Thyroid gland (tissue), 4 donors: ENCODE measurements around the gene NLGN1. TPM values are rescaled to one million over a fixed set of nuclear protein-coding genes. Genes with fewer than 3 reads are reported as not detected.

Experiments
- DNase-seq, 2 donors: peaks; one replicate each; pipeline ENCODE4 v3.0.0-alpha.2; 2019
- H3K27ac ChIP-seq, 3 donors: fragments of 200-600 bp; sonication (generic); 1 replicate in 2 of 3; 2 replicates in 1 of 3; pipeline ENCODE4 v1.5.1; 2016 to 2019; ENCODE audit warnings: mild to moderate bottlenecking in 1 of 3, moderate library complexity in 1 of 3
- H3K27me3 ChIP-seq: fragments of 200-600 bp; sonication (generic); one replicate; pipeline ENCODE4 v1.5.1; 2019
- H3K36me3 ChIP-seq, 2 donors: fragments of 200-600 bp; sonication (generic); one replicate each; pipeline ENCODE4 v1.5.1; 2016 to 2019
- H3K4me1 ChIP-seq, 2 donors: fragments of 200-600 bp; sonication (generic); one replicate each; pipeline ENCODE4 v1.5.1; 2017 to 2019
- H3K4me3 ChIP-seq, 3 donors: fragments of 200-600 bp; sonication (generic); replicated peaks in 1 of 3; 1 replicate in 2 of 3; 2 replicates in 1 of 3; pipeline ENCODE4 v1.5.1; 2016; ENCODE audit warnings: mild to moderate bottlenecking in 1 of 3
- H3K9me3 ChIP-seq: fragments of 200-600 bp; sonication (generic); one replicate; pipeline ENCODE4 v1.5.1; 2017
- CTCF ChIP-seq, 6 experiments: fragments of 200-600 bp in 3 of 6; fragments of 450-650 bp in 3 of 6; sonication (generic) in 3 of 6; IDR thresholded peaks; one replicate each; pipeline ENCODE4 v1.5.1; 2016 to 2019; ENCODE audit warnings: antibody characterized with exemption in 6 of 6, mild to moderate bottlenecking in 2 of 6, inconsistent platforms in 1 of 6, moderate library complexity in 1 of 6
- POLR2A ChIP-seq, 2 donors: fragments of 450-650 bp; IDR thresholded peaks; one replicate each; pipeline ENCODE4 v1.6.1; 2017; ENCODE audit warnings: antibody characterized with exemption in 2 of 2, mild to moderate bottlenecking in 2 of 2, moderate library complexity in 1 of 2
- WGBS, 2 donors: methylation state at CpG; one replicate each; pipeline ENCODE4 v1.1.5; 2017; 5-methylcytosine and 5-hydroxymethylcytosine counted together
- intact Hi-C: fragments of 100-400 bp; cut with DNase I; formaldehyde crosslinking; loops from one replicate; pipeline ENCODE4 v1.15.1; 2023
- total RNA-seq, 4 donors: library from RNA; depleted of rRNA; stranded (reverse); fragments of >200 nt; gene quantifications; one replicate each; pipeline ENCODE4 v1.2.3, GENCODE V29; 2016

Gene NLGN1
- total RNA-seq, 4 donors from 2014 or later: 2.4 to 13.9 (median 2.9) TPM

DNA sequence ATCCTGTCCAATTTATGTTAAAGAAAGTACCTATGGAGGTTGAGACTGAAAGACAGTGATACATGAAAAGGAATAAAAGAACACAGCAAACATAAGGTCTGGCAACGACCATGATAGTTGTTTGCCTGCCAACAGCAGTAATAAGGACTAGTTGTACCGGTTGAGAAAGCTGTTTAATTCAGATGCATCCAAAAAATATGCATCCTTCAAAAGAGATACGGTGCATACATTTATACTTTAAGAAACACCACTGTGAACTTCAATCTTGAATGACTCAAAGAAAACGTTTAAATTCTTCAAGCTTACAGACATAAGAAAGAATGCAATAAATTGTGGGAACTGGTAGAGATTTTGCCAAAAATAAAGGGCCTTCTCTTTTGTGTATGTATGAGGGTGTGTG is 492.1 kb downstream of the NLGN1 start:
- H3K4me3 ChIP-seq: no peak overlapping the region
- no peaks in the 10 kb centered on the region for H3K27me3 ChIP-seq
- no peak overlapping the region for H3K27ac ChIP-seq
- DNase-seq: no peak
- no peaks in the 10 kb centered on the region for H3K9me3 ChIP-seq
- no peaks in the 10 kb centered on the region for H3K36me3 ChIP-seq
- no peak for TF ChIP-seq POLR2A (IDR thresholded peaks at IDR 0.05)
- no peak for TF ChIP-seq CTCF (IDR thresholded peaks at IDR 0.05)
- WGBS, 2 donors: 64 to 67% methylated on average over 4 of the region's 4 CpGs
- no peaks in the 10 kb centered on the region for H3K4me1 ChIP-seq
- intact Hi-C loops: no loop called here

GRCh38 chr3:173890091-173890490 is 492.5 kb downstream of the NLGN1 start:
- WGBS, 2 donors: 91 to 93% methylated on average over 4 of the region's 4 CpGs
- no peaks in the 10 kb centered on the region for H3K9me3 ChIP-seq
- H3K27me3 ChIP-seq: no peaks in the 10 kb centered on the region
- DNase-seq: no peak
- H3K36me3 ChIP-seq: no peaks in the 10 kb centered on the region
- intact Hi-C loops: no loop called here
- TF ChIP-seq CTCF (IDR thresholded peaks at IDR 0.05) (no peak), POLR2A (IDR thresholded peaks at IDR 0.05) (no peak)
- H3K4me1 ChIP-seq: no peaks in the 10 kb centered on the region
- H3K4me3 ChIP-seq: no peak overlapping the region
- H3K27ac ChIP-seq: no peak overlapping the region

DNA sequence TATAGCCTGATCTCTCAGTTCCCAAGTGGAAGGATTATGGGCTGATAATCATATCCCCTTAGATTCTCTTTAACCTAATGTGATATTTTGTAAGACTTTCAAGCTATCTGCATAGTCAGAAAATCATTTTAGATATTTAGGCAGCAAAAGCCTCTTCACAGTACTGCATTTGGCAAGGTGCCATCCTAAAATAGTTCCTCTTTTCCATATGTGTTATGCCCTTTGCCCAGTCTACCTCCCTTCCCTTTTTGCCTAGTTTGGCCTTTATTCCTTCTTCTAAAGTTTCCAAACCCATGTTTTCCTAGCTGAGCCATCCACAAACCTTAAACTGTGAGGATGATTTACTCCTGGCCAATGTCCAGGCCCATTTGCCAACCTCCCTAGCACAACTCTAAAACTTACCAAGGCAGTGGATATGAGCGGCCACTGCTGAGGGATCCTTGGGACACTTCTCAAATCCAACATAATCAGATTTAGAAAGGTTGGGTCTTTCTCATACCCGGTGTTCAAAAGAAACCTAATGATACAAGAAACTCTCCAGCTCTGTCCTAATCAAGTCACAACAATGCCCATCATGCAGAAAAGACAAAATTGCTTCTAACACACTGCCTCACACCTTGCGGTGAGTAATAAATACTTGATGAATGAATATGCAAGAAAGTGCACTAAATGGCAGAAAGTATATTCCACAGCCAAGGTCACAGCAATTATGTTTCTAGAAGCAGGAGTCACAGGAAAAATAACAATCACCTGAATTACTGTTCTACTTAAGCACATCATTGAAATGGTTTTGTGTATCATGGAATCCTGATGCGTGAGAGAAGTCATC is 493.9 kb downstream of the NLGN1 start:
- DNase-seq: no peak
- TF ChIP-seq CTCF (IDR thresholded peaks at IDR 0.05) (no peak), POLR2A (IDR thresholded peaks at IDR 0.05) (no peak)
- intact Hi-C loops: no loop called here
- H3K4me1 ChIP-seq: no peaks in the 10 kb centered on the region
- H3K27ac ChIP-seq: no peak overlapping the region
- no peaks in the 10 kb centered on the region for H3K27me3 ChIP-seq
- 91 to 95% methylated on average over 4 of the region's 4 CpGs for WGBS, 2 donors
- H3K36me3 ChIP-seq: no peaks in the 10 kb centered on the region
- no peaks in the 10 kb centered on the region for H3K9me3 ChIP-seq
- no peak overlapping the region for H3K4me3 ChIP-seq

- no peak for DNase-seq
- no peak overlapping the region for H3K27ac ChIP-seq
- H3K4me1 ChIP-seq: no peaks in the 10 kb centered on the region
- intact Hi-C loops: no loop called here
- H3K27me3 ChIP-seq: no peaks in the 10 kb centered on the region
- WGBS, 2 donors: 54% methylated on average over 4 of the region's 4 CpGs
- no peaks in the 10 kb centered on the region for H3K36me3 ChIP-seq
- H3K4me3 ChIP-seq: no peak overlapping the region
- no peaks in the 10 kb centered on the region for H3K9me3 ChIP-seq
- TF ChIP-seq CTCF (IDR thresholded peaks at IDR 0.05) (no peak), POLR2A (IDR thresholded peaks at IDR 0.05) (no peak)
Measured at GRCh38 chr3:173892547-173892946, 495.0 kb downstream of the NLGN1 start.

- intact Hi-C loops: no loop called here
- Histone ChIP-seq H3K4me3 (no peak overlapping the region), H3K36me3 (no peaks in the 10 kb centered on the region), H3K27ac (no peak overlapping the region), H3K4me1 (no peaks in the 10 kb centered on the region), H3K27me3 (no peaks in the 10 kb centered on the region), H3K9me3 (no peaks in the 10 kb centered on the region)
- no peak for DNase-seq
- 68 to 74% methylated on average over 4 of the region's 4 CpGs for WGBS, 2 donors
- TF ChIP-seq POLR2A (IDR thresholded peaks at IDR 0.05) (no peak), CTCF (IDR thresholded peaks at IDR 0.05) (no peak)
Measured at GRCh38 chr3:173893066-173893465, 495.5 kb downstream of the NLGN1 start.
